CD14-positive monocyte (primary cell): ENCODE measurements around the gene MDH1B. TPM values are rescaled to one million over a fixed set of nuclear protein-coding genes. Genes with fewer than 3 reads are reported as not detected.

ENCODE experiments used
- DNase-seq, 3 donors: peaks; one replicate each; pipeline ENCODE4 v3.0.0-alpha.2; 2011 to 2022
- H2AFZ ChIP-seq: 2 replicates; pipeline ENCODE4 v1.6.0; 2012; ENCODE audit warnings: mild to moderate bottlenecking, low read depth, low read length, inconsistent platforms; ENCODE audit not compliant: insufficient read depth, poor library complexity, severe bottlenecking
- H3K27ac ChIP-seq, 2 donors: 1 replicate in 1 of 2; 2 replicates in 1 of 2; pipeline ENCODE4 v1.5.1; 2012 to 2013; ENCODE audit warnings: low read length in 2 of 2, control low read depth in 1 of 2, inconsistent platforms in 1 of 2, low read depth in 1 of 2, mild to moderate bottlenecking in 1 of 2
- H3K27me3 ChIP-seq, 2 donors: one replicate each; pipeline versions ENCODE4 v1.6.0 to v1.6.1; 2011 to 2013; ENCODE audit warnings: low read length in 2 of 2; ENCODE audit not compliant: control insufficient read depth in 2 of 2, insufficient read depth in 2 of 2
- H3K36me3 ChIP-seq, 2 donors: replicated peaks in 1 of 2; 1 replicate in 1 of 2; 2 replicates in 1 of 2; pipeline versions ENCODE4 v1.5.1 to v1.6.1; 2012 to 2013; ENCODE audit warnings: low read length in 2 of 2, control low read depth in 1 of 2, inconsistent platforms in 1 of 2, mild to moderate bottlenecking in 1 of 2; ENCODE audit not compliant: insufficient read depth in 2 of 2, control insufficient read depth in 1 of 2
- H3K4me1 ChIP-seq, 2 donors: 1 replicate in 1 of 2; 2 replicates in 1 of 2; pipeline versions ENCODE4 v1.5.1 to v1.6.1; 2012 to 2013; ENCODE audit warnings: low read length in 2 of 2, control low read depth in 1 of 2, inconsistent platforms in 1 of 2, mild to moderate bottlenecking in 1 of 2, moderate library complexity in 1 of 2; ENCODE audit not compliant: insufficient read depth in 2 of 2, control insufficient read depth in 1 of 2
- H3K4me2 ChIP-seq: replicated peaks from 2 replicates; pipeline ENCODE3; 2012; ENCODE audit warnings: low read length, moderate library complexity, mild to moderate bottlenecking; ENCODE audit not compliant: poor library complexity, severe bottlenecking; ENCODE audit errors: extremely low read depth
- H3K4me3 ChIP-seq, 3 experiments: fragments of 200-600 bp in 1 of 3; sonication (generic) in 1 of 3; replicated peaks in 1 of 3; 1 replicate in 2 of 3; 2 replicates in 1 of 3; pipeline ENCODE4 v1.5.1; 2011 to 2013; ENCODE audit warnings: low read length in 3 of 3, mild to moderate bottlenecking in 3 of 3, control low read depth in 2 of 3, low read depth in 2 of 3, inconsistent platforms in 1 of 3, moderate library complexity in 1 of 3
- H3K79me2 ChIP-seq: 2 replicates; pipeline ENCODE4 v1.6.0; 2012; ENCODE audit warnings: mild to moderate bottlenecking, control low read depth, inconsistent platforms, low read length, moderate library complexity; ENCODE audit not compliant: insufficient read depth
- H3K9ac ChIP-seq: 2 replicates; pipeline ENCODE4 v1.6.0; 2017; ENCODE audit warnings: low read length, mild to moderate bottlenecking; ENCODE audit not compliant: insufficient read depth, poor library complexity, severe bottlenecking
- H3K9me3 ChIP-seq, 2 donors: replicated peaks in 1 of 2; 1 replicate in 1 of 2; 2 replicates in 1 of 2; pipeline versions ENCODE4 v1.5.1 to v1.6.1; 2012 to 2013; ENCODE audit warnings: low read length in 2 of 2, control low read depth in 1 of 2; ENCODE audit not compliant: control insufficient read depth in 1 of 2, insufficient read depth in 1 of 2
- H4K20me1 ChIP-seq: 2 replicates; pipeline ENCODE4 v1.6.0; 2012; ENCODE audit warnings: mild to moderate bottlenecking, low read length, control low read depth, moderate library complexity; ENCODE audit not compliant: insufficient read depth
- H3K27ac Mint-ChIP-seq, 7 donors: one replicate each; pipeline ENCODE4 v1.8.0; 2020; ENCODE audit warnings: mild to moderate bottlenecking in 7 of 7, mixed read lengths in 7 of 7, moderate library complexity in 6 of 7, inconsistent platforms in 2 of 7
- H3K27me3 Mint-ChIP-seq, 3 donors: one replicate each; pipeline ENCODE4 v1.8.0; 2021 to 2022; ENCODE audit warnings: low read depth in 3 of 3, mild to moderate bottlenecking in 3 of 3, mixed read lengths in 3 of 3, moderate library complexity in 3 of 3, inconsistent platforms in 1 of 3
- H3K36me3 Mint-ChIP-seq, 2 donors: one replicate each; pipeline ENCODE4 v1.8.0; 2020; ENCODE audit warnings: mixed read lengths in 2 of 2, inconsistent platforms in 1 of 2, mild to moderate bottlenecking in 1 of 2
- H3K4me1 Mint-ChIP-seq: one replicate; pipeline ENCODE4 v1.8.0; 2020; ENCODE audit warnings: mild to moderate bottlenecking, mixed read lengths
- H3K4me3 Mint-ChIP-seq, 2 donors: one replicate each; pipeline ENCODE4 v1.8.0; 2020; ENCODE audit warnings: mild to moderate bottlenecking in 2 of 2, mixed read lengths in 2 of 2, moderate library complexity in 1 of 2
- H3K9me3 Mint-ChIP-seq, 7 donors: one replicate each; pipeline ENCODE4 v1.8.0; 2020 to 2022; ENCODE audit warnings: mixed read lengths in 7 of 7, mild to moderate bottlenecking in 6 of 7, moderate library complexity in 6 of 7, inconsistent platforms in 2 of 7
- WGBS: methylation state at CpG from one replicate; pipeline ENCODE4 v1.1.5; 2013; ENCODE audit warnings: missing lambda C conversion rate; ENCODE audit not compliant: insufficient coverage; 5-methylcytosine and 5-hydroxymethylcytosine counted together
- intact Hi-C, 2 donors: fragments of 100-400 bp; cut with micrococcal nuclease; formaldehyde crosslinking; loops; one replicate each; pipeline versions ENCODE4 v1.15.0 to v1.15.1; 2023
- polyA plus RNA-seq, 3 donors: library from polyadenylated mRNA; depleted of rRNA in 1 of 3; unstranded in 2 of 3; stranded (reverse) in 1 of 3; fragments of 300-500 nt in 2 of 3; fragments of >200 nt in 1 of 3; fragmentation: Illumina TruSeq in 2 of 3; gene quantifications; 1 replicate in 2 of 3; 2 replicates in 1 of 3; pipeline ENCODE4 v1.2.3, GENCODE V29; 2012 to 2021
- TF ChIP-seq, protein P1 (sequence below): fragments of 200-600 bp; IDR thresholded peaks from one replicate; pipeline ENCODE4 v1.8.0; 2022; ENCODE audit warnings: antibody characterized with exemption, mild to moderate bottlenecking

The MDH1B gene
- polyA plus RNA-seq, 3 donors, result not detected

DNA sequence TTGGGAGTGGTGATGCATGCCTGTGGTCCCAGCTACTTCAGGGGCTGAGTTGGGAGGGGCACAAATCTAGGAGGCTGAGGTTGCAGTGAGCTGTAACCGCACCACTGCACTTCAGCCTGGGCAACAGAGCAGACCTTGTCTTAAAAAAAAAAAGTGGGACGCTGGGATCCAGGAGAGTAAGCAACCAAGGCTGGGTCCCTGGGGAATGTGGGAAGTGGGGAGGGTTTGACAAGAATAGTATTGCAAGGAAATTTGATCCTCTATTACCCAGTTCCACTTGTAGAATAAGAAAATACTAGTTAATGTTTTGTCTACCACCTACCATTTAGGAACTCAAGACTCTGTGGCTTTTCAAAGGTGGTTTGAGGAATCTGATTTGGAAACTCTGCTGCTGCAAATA lies 25.9 kb downstream of the MDH1B start:
- WGBS, result 100% methylated on average over 1 of the region's 2 CpGs
- Histone ChIP-seq H3K9ac (no peak overlapping the region), H3K4me3 (no peak overlapping the region), H3K27me3 (no peaks in the 10 kb centered on the region), H3K4me1 (no peaks in the 10 kb centered on the region), H3K4me2 (no peak overlapping the region), H4K20me1 (no peaks in the 10 kb centered on the region), H3K79me2 (no peaks in the 10 kb centered on the region), H3K9me3 (no peaks in the 10 kb centered on the region), H2AFZ (no peak overlapping the region), H3K36me3 (no peaks in the 10 kb centered on the region), H3K27ac (no peak overlapping the region)
- H3K9me3 Mint-ChIP-seq, result no peaks in the 10 kb centered on the region
- TF ChIP-seq, protein P1, sequence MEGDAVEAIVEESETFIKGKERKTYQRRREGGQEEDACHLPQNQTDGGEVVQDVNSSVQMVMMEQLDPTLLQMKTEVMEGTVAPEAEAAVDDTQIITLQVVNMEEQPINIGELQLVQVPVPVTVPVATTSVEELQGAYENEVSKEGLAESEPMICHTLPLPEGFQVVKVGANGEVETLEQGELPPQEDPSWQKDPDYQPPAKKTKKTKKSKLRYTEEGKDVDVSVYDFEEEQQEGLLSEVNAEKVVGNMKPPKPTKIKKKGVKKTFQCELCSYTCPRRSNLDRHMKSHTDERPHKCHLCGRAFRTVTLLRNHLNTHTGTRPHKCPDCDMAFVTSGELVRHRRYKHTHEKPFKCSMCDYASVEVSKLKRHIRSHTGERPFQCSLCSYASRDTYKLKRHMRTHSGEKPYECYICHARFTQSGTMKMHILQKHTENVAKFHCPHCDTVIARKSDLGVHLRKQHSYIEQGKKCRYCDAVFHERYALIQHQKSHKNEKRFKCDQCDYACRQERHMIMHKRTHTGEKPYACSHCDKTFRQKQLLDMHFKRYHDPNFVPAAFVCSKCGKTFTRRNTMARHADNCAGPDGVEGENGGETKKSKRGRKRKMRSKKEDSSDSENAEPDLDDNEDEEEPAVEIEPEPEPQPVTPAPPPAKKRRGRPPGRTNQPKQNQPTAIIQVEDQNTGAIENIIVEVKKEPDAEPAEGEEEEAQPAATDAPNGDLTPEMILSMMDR, result no peak
- intact Hi-C loops, result no loop called here
- H3K27ac Mint-ChIP-seq, result no peak overlapping the region
- no peak for DNase-seq
- H3K4me1 Mint-ChIP-seq, result no peaks in the 10 kb centered on the region
- H3K4me3 Mint-ChIP-seq, result no peak overlapping the region
- no peaks in the 10 kb centered on the region for H3K36me3 Mint-ChIP-seq
- peaks cover 3 to 6% (median 5%) of the 10 kb centered on the region in 3 donors for H3K27me3 Mint-ChIP-seq

- H3K4me3 Mint-ChIP-seq, result no peak overlapping the region
- TF ChIP-seq, protein P1, result no peak
- no peaks in the 10 kb centered on the region for H3K27me3 ChIP-seq
- H3K9me3 ChIP-seq, result no peaks in the 10 kb centered on the region
- no peaks in the 10 kb centered on the region for H3K36me3 Mint-ChIP-seq
- no peak overlapping the region for H3K27ac ChIP-seq
- no peak for DNase-seq
- H2AFZ ChIP-seq, result no peak overlapping the region
- no peaks in the 10 kb centered on the region for H3K4me1 Mint-ChIP-seq
- no peaks in the 10 kb centered on the region for H3K79me2 ChIP-seq
- no peak overlapping the region for H3K9ac ChIP-seq
- H3K27ac Mint-ChIP-seq, result no peak overlapping the region
- peaks cover 0 to 6% (median 2%) of the 10 kb centered on the region in 3 donors for H3K27me3 Mint-ChIP-seq
- H4K20me1 ChIP-seq, result no peaks in the 10 kb centered on the region
- no peak overlapping the region for H3K4me3 ChIP-seq
- intact Hi-C loops, result no loop called here
- peaks cover 0 to 1% (median 0%) of the 10 kb centered on the region in 7 donors for H3K9me3 Mint-ChIP-seq
- H3K4me1 ChIP-seq, result no peaks in the 10 kb centered on the region
- 92% methylated on average over 2 of the region's 5 CpGs for WGBS
- no peak overlapping the region for H3K4me2 ChIP-seq
- no peaks in the 10 kb centered on the region for H3K36me3 ChIP-seq
These were observed 28.2 kb downstream of the MDH1B start for GRCh38 chr2:206736935-206737334.
